KOPT-K1 (cell line): ENCODE data around the gene RGS16.

Experiments used
- H3K27ac ChIP-seq: fragments of 200-600 bp; sonication (generic); 2 replicates; pipeline ENCODE4 v1.5.1; 2016; ENCODE audit warnings: antibody characterized with exemption, mild to moderate bottlenecking, low read depth, low read length; ENCODE audit not compliant: poor library complexity, severe bottlenecking
- H3K36me3 ChIP-seq: fragments of 200-600 bp; sonication (generic); 2 replicates; pipeline ENCODE4 v1.5.1; 2017; ENCODE audit warnings: antibody characterized with exemption, mild to moderate bottlenecking, low read length, moderate library complexity; ENCODE audit not compliant: insufficient read depth
- H3K9me3 ChIP-seq: fragments of 200-600 bp; sonication (generic); 2 replicates; pipeline ENCODE4 v1.5.1; 2017; ENCODE audit warnings: antibody characterized with exemption, low read length, mild to moderate bottlenecking; ENCODE audit not compliant: insufficient read depth, poor library complexity, severe bottlenecking

RGS16 gene

GRCh38 chr1:182621906-182622305 lies 17.7 kb upstream of the RGS16 start:
- peaks cover 10% of the 10 kb centered on the region for H3K9me3 ChIP-seq
- no peaks in the 10 kb centered on the region for H3K36me3 ChIP-seq
- no peak overlapping the region for H3K27ac ChIP-seq

DNA sequence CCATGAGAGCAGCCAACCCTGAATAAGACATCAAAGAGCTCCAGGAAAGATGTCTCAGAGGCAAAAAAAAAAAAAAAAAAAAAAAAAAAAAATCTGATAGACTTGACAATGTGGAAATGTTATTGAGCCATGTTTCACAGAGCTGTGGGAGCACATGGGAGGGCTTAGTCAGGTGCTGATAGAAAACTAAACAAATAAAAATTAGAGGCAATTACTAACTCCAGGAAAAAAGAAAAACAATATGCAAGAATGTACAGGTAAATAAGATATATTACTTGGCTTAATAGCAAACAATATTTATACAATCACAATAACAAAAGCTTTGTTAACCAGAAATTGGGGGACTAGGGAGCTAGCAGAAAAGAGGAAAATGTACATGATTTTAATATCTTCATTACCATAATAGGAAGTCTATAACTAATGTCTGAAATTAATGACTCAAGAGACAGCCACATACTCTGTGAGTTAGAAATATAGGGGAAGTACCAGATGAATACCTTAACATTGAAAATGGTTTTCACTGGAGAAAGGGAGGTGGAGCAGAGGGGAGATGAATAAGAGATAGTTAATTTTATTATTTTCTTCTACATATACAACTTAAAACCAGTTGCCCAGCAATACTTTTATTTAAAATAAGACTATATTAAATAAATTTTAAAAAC lies 16.9 kb upstream of the RGS16 start:
- peaks cover 10% of the 10 kb centered on the region for H3K9me3 ChIP-seq
- no peak overlapping the region for H3K27ac ChIP-seq
- H3K36me3 ChIP-seq = no peaks in the 10 kb centered on the region

- Histone ChIP-seq H3K36me3 (no peaks in the 10 kb centered on the region), H3K9me3 (peaks cover 10% of the 10 kb centered on the region), H3K27ac (no peak overlapping the region)
Measured at GRCh38 chr1:182617734-182618351, 13.7 kb upstream of the RGS16 start.

DNA sequence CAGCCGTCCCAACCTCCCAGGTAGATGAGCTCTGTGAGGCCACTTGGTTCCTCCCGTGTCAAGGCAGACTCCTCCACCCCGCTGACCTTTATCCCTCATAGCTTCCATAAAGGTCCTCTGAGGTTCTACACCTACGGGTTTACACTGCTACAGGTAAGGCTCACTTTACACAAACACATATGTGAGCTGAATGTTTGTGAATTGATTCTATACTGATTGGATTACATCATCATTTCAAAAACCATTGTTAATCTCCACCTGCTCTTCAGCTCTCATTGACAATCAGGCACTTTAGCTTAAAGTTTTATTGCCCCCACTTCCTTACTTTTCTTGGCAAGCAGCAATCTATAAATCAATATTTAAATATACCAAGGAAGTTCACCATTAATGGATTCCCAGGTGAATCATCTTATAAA lies 12.8 kb upstream of the RGS16 start:
- H3K27ac ChIP-seq = no peak overlapping the region

GRCh38 chr1:182616130-182617013 lies 12.2 kb upstream of the RGS16 start:
- no peak overlapping the region for H3K27ac ChIP-seq
- H3K36me3 ChIP-seq = no peaks in the 10 kb centered on the region
- H3K9me3 ChIP-seq = peaks cover 10% of the 10 kb centered on the region

More for the DNA sequence above, 12.8 kb upstream of the RGS16 start:
- Histone ChIP-seq H3K9me3 (peaks cover 10% of the 10 kb centered on the region), H3K36me3 (no peaks in the 10 kb centered on the region)

GRCh38 chr1:182615468-182616129 lies 11.4 kb upstream of the RGS16 start:
- no peak overlapping the region for H3K27ac ChIP-seq
- peaks cover 3% of the 10 kb centered on the region for H3K9me3 ChIP-seq
- H3K36me3 ChIP-seq = no peaks in the 10 kb centered on the region

DNA sequence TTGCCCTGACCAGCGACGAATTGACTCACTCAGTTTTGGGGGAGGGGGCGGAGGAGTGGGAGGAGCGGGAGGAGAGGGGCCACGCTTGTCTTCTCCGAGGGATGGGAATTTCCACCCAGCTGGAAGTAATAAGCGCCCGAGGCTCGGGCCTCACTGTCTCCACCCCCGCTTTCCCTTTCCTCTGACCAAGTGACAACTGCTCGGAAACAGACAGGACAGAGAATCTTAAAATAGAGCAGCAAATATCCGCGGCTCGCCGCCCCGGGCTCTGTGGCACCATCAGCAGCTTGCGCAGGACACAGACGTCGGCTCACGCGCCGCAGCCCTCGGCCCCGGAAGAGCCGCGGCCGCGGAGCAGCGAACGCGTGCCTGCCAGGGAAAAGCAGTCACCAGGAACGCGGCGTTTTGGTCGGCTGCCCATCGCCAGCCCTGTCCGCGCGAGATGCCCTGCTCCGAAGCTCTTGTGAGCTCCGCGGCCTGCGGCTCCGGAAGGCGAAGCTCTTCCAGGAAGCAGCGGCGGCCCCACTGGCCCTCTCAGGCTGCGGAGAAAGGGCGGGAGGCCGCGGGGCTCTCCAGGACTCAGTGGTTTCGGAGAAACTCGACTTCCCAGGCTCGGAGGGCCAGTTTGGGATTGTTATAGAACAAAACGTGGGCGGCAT lies 10.7 kb upstream of the RGS16 start:
- no peaks in the 10 kb centered on the region for H3K9me3 ChIP-seq
- H3K27ac ChIP-seq = no peak overlapping the region
- H3K36me3 ChIP-seq = no peaks in the 10 kb centered on the region

DNA sequence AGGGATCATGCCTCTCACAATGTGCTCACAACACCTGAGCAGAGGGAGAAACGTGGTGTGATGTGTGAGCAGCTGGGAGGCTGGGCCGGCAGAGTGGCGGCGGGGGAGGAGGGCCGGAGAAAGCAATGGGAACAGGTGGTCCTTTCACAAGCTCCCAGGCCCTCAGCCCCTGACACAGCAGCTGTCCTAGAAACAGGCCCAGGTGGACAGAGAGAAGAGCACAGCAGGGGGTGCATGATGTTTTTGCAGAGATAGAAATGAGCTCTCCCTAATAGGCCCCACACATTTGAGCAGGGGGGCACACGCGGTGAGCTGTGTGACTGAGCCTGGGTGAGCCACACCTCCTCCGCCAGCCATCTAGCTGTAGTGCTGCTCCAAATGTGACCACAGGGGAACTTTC lies 7.6 kb upstream of the RGS16 start:
- Histone ChIP-seq H3K36me3 (no peaks in the 10 kb centered on the region), H3K27ac (no peak overlapping the region), H3K9me3 (no peaks in the 10 kb centered on the region)

GRCh38 chr1:182611326-182611725 lies 7.1 kb upstream of the RGS16 start:
- Histone ChIP-seq H3K9me3 (no peaks in the 10 kb centered on the region), H3K27ac (no peak overlapping the region)

GRCh38 chr1:182610606-182611194 lies 6.5 kb upstream of the RGS16 start:
- H3K9me3 ChIP-seq = no peaks in the 10 kb centered on the region
- no peak overlapping the region for H3K27ac ChIP-seq
- no peaks in the 10 kb centered on the region for H3K36me3 ChIP-seq

More at GRCh38 chr1:182611326-182611725, 7.1 kb upstream of the RGS16 start:
- no peaks in the 10 kb centered on the region for H3K36me3 ChIP-seq

DNA sequence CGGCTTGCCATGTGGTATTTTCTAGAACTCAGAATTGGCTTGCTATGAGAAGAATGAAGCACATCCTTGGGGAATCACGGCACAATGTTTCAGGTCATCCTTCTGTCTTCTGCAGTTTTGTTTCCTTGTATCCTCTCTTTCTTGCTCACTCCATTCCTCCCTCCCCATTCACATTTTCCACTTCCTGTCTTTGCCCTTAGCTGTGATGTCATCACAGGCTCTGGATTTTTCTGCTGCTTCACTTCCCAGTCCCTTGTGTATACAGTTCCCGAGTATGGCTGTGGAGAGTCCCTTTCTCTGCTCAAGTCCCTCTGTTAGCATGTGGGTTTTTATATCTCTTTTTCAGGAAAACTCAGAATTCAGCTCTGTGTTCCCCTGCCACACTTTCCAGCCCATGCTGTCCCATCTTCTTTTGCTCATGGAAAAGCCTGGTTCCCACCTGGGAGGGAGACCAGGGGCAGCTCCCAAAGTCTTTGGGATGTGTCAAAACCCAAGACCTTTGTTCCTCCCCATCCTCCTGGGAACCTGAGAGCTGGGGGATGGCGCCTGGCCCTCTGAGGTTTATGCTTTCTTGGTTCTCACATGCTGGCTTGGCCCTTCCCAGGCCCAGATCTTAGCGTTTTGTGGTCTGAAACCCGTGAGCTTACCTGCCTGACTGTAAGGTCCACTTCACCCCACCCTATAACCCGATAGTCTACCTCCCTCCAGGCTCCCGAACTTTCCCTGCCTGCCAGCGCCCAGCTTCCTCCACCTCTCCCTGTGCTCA lies 4.8 kb upstream of the RGS16 start:
- H3K27ac ChIP-seq = no peak overlapping the region
- no peaks in the 10 kb centered on the region for H3K36me3 ChIP-seq
- no peaks in the 10 kb centered on the region for H3K9me3 ChIP-seq

DNA sequence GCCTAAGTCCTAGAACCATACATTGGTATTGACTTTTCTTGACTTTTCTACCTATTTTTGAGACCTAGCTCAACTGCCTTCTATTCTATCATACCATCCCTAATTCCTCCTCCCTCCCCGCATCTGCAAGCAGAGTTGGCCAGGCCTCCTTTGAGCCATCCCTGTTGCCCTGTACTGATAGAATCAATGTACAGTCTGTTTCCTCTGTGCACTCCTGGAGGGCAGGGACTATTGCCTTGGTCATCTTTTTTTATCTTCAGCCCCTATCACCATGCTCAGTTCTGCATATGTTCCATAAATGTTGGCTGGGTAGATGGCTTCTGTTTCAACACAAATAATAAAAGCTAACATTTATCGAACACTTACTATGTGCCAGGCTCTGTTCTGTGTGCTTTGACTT lies 4.0 kb upstream of the RGS16 start:
- Histone ChIP-seq H3K36me3 (no peaks in the 10 kb centered on the region), H3K27ac (no peak overlapping the region), H3K9me3 (no peaks in the 10 kb centered on the region)

- no peaks in the 10 kb centered on the region for H3K36me3 ChIP-seq
- no peak overlapping the region for H3K27ac ChIP-seq
- H3K9me3 ChIP-seq = no peaks in the 10 kb centered on the region
Measured at GRCh38 chr1:182607566-182607965, 3.4 kb upstream of the RGS16 start.
